SH-SY5Y (cell line): ENCODE results near the gene RIOK2.

Experiments
- GATA2 ChIP-seq: IDR thresholded peaks from 2 replicates; pipeline ENCODE4 v1.6.1; 2011; ENCODE audit warnings: mild to moderate bottlenecking, low read depth, low read length
- GATA3 ChIP-seq: IDR thresholded peaks from 2 replicates; pipeline ENCODE4 v1.6.1; 2011; ENCODE audit warnings: low read depth, mild to moderate bottlenecking, low read length, moderate library complexity

- TF ChIP-seq GATA3 (no peak), GATA2 (no peak)
These were observed 33.3 kb downstream of the RIOK2 start for GRCh38 chr5:97149709-97150108.
